CD4-positive, alpha-beta T cell treated with Interleukin-15 for 4 hours (primary cell): ENCODE data around the gene IQUB.
"Not testable (repeated sequence)": the region's sequence is repeated elsewhere in the genome, so short reads cannot be mapped to it uniquely, and the experiment has no call there.

Experiments used
- DNase-seq: peaks from one replicate; pipeline ENCODE4 v3.0.0-alpha.2; 2020; ENCODE audit warnings: low spot score

IQUB gene

GRCh38 chr7:123539871-123540270 is 5.5 kb upstream of the IQUB start:
- DNase-seq, result no peak

DNA sequence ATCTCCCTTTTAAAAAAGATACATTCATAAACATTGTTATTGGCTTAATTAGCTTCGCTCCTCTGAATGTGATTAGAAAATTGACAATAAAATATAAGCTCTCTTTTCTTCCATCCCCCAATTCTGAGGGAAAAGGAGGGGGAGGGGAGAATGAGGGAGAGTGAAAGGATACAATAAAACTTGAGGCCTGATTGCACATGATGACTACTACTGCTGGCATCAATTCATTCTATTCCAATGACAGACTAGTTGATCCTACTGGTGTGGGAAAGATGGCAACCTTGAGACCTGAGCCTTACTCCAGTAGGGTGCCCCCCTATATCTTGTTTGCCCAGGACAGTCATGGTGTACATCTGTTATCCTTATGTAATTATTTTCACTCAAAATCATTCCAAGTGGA is 4.5 kb upstream of the IQUB start:
- no peak for DNase-seq

DNA sequence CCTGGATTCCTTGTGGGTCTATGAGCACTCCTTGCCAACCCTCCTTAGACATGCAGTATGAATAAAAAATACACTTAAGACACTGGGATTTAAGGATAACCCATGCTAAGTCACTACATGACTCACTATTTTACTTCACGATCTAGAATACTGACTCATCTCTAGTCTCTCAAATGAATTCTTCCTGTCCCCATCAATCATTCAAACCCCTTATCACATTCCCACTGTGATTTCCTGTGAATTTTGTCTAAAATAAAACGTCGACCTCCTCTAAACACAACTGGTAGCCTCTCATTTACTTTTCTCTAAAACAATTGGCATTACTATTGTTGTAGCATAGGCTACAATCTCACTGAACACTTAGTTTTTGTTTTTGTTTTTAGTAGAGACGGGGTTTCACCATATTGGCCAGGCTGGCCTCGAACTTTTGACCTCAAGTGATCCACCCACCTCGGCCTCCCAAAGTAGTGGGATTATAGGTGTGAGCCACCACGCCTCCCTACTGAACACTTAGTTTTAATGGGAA is 3.9 kb upstream of the IQUB start:
- DNase-seq, result no peak

GRCh38 chr7:123537026-123537642 is 2.7 kb upstream of the IQUB start:
- peak; percentile 42 for DNase-seq

DNA sequence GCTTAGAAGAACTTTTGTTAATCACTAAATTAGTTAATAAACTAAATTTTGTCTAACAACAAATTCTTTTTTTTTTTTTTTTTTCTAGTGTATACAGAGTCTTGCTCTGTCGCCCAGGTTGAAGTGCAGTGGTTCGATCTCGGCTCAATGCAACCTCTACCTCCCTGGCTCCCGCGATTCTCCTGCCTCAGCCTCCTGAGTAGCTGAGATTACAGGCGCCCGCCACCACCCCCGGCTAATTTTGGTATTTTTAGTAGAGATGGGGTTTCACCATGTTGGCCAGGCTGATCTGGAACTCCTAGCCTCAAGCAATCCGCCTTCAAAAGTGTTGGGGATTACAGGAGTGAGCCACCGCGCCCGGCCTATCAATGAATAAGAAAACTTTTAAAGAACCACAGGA is 1.1 kb upstream of the IQUB start:
- no peak for DNase-seq

DNA sequence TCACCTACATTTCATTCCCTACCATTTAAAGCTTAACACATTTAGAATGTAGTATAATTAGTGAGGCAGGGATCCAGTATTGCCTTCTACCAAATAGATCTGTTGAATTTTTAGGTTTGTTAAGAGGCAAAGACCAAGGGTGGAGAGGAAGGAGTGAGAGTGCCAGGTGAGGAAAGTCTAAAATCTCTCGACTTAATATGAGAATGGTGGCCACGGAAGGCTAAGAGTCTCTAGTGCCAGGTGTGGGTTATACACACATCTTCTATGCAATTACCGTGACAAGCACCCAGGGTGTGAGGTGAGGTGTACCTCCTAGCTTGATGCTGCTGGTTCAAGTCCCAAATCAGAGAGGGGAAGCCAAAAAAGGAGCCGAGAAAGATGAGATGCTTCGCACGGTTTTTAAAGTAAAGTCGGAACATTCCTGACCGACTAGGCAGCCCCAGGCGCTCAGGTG is 439 bp downstream of the IQUB start:
- peak; percentile 32 for DNase-seq

GRCh38 chr7:123533553-123533917 is 860 bp downstream of the IQUB start:
- no peak for DNase-seq

DNA sequence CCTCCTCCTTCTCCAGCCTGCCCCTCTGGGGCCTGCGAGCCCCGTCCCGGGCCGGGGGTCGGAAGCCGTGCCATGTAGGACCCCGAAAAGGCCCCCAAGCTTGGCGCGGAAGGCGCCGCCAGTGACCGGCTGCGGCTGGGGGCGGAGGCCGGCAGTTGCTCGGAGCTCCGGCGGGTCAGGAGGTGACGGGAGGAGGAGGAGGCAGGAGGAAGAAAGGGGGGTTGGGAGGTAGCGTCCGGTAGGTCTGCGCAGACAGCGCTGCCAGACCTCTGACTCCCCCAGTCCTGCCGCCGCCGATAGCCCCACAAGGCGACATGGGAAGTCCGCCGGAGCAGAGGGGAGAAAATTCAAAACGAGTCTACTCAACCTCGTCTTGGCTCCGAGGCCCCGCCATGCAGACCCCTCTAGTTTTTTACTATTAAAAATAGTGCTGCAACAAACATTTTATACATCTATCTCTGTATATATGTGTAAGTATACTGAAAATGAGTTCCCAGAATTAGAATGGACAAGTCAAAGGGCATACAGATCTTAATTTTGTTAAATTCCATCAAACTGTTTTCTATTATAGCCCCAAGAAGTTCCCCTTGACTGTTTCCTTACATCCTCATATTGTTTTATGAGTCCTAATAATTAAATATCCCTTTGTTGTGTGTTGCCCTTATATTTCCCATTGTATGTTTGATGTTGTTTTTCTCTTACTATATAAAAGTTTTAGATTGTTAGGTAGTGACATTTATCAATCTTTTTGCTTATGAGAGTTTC is 1.4 kb downstream of the IQUB start:
- DNase-seq, result not testable (repeated sequence)

- DNase-seq, result not testable (repeated sequence)
These were observed 2.1 kb downstream of the IQUB start for GRCh38 chr7:123532343-123532742.

GRCh38 chr7:123530035-123530591 is 4.3 kb downstream of the IQUB start:
- not testable (repeated sequence) for DNase-seq

DNA sequence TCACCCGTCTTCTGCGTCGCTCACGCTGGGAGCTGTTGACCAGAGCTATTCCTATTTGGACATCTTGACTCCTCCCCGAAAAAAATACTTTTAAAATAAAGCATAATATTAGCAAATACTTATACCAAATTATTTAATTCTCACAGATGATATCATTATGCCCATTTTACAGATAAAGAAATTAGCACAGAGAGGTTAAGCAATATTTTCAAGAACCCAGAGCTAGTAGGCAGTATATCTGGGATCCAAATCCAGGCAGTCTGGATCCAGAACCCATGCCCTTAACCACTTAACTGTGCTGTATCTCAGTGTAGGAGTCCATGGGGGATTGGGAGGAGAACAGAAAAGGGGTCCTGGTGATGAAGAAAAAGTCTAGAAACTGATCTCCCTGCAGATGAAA is 6.1 kb downstream of the IQUB start:
- DNase-seq, result no peak

DNA sequence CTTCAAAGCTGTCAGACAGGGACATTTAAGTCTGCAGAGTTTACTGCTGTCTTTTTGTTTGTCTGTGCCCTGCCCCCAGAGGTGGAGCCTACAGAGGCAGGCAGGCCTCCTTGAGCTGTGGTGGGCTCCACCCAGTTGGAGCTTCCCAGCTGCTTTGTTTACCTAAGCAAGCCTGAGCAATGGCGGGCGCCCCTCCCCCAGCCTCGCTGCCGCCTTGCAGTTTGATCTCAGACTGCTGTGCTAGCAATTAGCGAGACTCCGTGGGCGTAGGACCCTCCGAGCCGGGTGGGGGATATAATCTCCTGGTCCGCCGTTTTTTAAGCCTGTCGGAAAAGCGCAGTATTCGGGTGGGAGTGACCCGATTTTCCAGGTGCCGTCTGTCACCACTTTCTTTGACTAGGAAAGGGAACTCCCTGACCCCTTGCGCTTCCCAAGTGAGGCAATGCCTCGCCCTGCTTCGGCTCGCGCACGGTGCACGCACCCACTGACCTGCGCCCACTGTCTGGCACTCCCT is 6.6 kb downstream of the IQUB start:
- not testable (repeated sequence) for DNase-seq

DNA sequence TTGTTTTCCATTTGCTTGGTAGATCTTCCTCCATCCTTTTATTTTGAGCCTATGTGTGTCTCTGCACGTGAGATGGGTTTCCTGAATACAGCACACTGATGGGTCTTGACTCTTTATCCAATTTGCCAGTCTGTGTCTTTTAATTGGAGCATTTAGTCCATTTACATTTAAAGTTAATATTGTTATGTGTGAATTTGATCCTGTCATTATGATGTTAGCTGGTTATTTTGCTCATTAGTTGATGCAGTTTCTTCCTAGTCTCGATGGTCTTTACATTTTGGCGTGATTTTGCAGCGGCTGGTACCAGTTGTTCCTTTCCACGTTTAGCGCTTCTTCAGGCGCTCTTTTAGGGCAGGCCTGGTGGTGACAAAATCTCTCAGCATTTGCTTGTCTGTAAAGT is 7.9 kb downstream of the IQUB start:
- not testable (repeated sequence) for DNase-seq

DNA sequence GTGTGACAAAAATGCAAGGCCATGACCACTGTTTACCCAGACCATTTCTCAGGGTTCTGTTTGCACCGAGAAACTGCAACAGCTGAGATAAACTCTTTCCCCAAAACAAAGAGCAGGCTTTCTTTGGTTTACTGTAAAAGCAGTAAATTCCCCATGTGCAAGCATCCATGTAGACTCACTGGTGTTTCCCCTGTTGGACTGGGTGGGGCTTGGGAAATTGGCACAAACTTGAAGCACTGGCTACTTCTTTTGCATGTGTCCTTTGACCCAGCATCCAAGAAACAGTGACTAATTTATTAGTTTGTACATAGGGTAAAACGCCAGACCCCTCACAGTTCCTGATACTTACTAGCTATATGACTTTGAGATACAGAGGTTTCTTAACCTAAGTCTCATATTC is 12.3 kb downstream of the IQUB start:
- DNase-seq, result no peak

GRCh38 chr7:123505221-123505620 is 29.2 kb downstream of the IQUB start:
- DNase-seq, result no peak

GRCh38 chr7:123502201-123502600 is 32.2 kb downstream of the IQUB start:
- DNase-seq, result no peak

DNA sequence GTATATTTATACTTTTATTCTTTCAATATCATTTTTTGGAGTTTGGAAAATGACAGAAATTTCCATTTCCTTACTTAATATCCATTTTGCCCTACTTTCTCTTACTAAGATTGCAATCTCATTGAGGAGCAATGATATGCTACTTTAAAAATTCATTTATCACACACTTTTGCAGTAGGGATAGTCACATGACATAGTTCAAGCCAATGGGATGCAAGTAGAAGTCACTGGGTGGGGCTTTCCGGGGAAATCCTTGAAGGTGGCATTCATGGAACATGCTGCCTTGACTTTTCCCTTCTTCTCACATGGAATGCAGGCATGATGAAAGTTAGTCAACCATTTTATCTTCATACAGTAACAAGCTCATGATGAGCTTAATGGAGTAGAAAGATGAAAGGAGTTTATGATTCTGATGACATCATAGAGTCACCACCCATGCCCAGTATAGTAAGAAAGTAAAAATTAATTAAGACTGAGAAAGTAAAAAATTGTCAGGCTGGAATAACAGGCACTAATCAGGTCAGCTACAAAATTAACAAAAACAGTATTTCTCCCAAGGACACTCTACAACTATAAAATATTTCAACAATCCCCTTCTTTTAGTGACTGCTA is 33.4 kb downstream of the IQUB start:
- no peak for DNase-seq

DNA sequence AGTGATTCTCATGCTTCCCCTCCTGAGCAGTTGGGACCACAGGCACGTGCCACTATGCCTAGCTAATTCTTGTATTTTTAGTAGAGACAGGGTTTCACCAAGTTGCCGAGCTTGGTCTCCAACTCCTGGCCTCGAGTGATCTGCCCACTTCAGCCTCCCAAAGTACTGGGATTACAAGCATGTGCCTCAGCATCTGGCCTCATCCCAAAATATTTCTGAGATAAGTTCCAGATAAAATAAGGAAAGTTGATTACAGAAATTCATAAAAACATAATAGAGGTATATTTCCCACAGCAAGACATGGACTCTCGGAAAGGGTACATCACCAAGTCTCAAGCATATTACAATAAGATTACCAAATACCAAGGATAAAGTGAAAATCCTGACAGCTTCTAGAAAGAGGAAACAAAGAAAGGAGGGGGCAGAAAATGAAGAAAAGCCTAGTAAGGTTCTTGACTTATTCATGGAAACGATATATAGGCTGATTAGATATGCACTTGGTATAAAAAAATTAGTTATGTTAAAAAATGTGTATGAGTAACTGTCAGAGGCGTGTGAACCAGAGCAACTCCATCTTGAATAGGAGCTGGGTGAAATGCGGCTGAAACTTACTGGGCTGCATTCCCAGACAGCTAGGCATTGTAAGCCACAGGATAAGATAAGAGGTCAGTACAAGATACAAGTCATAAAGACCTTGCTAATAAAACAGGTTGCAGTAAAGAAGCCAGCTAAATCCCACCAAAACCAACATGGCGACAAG is 35.0 kb downstream of the IQUB start:
- no peak for DNase-seq

DNA sequence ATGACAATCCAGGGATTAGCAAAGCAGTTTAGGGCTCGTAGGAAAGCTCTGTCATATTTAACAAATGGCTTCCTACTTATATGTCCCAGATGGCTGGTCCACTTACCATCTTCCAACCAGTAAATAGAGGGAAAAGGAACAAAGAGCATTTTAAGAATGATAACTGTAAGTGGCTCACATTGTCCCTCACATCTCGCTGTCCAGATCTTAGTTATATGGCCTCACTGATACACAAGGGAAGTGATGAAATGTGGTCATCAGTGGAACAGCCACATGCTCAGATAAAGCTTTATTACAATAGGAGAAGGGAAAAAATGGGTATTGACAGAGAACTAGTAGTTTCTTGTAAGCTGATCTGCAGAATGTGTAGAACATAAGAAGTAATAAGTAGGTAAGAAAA is 35.8 kb downstream of the IQUB start:
- no peak for DNase-seq

DNA sequence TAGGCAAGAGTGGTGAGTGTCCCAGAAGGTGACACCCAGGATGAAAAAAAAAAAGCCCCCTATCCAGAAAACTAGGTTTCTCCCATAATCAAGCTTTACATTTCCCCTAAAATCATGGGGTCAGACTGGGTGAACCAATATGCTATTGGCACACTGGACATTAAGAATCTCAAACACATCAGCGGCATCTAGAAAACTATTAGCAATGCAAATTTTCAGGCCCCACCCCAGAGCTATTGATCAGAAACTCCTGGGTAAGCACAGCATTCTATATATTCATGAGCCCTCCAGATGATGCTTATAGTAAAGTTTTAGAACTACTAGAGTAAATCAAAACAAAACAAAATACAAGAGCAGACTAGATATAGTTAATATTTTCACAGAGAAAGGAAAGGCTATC is 36.4 kb downstream of the IQUB start:
- DNase-seq, result no peak

DNA sequence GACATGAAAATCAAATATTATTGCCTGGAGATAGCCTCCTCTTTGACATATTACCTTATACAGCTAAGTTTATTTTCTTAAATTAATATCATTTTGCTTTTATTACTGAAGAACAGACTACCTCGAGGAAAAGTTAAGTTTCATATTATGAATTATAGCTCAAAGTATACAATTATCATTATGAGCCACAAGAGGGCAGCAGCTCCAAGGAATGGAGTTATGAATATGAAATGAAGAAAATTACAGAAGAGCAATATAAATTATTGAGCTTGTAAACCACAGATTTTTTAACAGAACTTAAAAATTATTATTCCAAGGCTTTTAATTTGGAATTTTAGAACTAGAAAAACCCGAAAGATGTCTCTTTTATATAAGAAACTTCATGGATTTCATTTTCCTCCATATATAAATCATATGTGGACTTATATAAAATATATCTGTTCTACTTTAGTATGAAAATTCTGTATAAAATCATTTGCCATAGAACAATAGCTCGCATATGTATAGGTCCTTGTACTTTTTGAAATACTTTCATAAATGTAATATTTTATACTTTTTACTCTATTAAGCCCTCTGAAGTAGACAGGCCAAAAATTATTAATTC is 40.1 kb downstream of the IQUB start:
- peak; percentile 54 for DNase-seq
